ENCODE results near the gene TUBB4B.
A peak's percentile ranks its signal among the peaks of the same experiment; 100 is the strongest.
"Not testable (repeated sequence)": the region's sequence is repeated elsewhere in the genome, so short reads cannot be mapped to it uniquely, and the experiment has no call there.

TUBB4B gene

GRCh38 chr9:137245450-137246421 is 4.6 kb downstream of the TUBB4B start:
- no peak overlapping the region for H3K27ac ChIP-seq

DNA sequence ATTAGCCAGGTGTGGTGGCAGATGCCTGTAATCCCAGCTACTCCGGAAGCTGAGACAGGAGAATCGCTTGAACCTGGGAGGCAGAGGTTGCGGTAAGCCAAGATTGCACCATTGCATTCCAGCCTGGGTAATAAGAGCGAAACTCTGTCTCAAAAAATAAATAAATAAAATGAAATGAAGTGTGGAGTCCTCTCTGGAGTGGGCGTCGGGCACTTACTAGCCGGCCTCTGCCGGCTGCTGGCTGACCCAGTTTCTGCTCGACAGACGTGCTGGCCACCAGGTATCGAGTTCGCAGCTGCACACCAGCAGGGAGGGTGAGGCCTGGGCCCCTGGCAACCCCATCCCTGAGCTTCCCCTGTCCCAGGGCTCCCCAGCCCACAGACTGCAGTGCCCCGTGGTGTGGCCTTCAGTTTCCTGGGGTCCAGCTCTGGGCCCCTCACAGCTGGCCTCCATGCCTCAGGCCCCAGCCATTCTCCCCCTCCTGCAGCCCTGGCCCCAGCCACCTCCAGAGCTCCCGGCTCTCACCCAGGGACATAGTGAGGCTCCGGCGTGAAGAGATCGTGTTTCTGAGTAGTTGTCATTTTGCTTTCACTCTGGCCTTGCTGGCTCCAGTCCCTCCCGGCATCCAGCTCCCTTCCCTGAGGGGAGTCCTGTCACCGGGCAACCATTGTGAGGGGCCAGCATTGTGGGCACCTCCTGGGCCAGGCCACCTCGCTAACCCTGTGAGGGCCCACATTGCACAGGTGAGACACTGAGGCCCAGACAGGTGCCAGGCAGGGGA is 6.2 kb downstream of the TUBB4B start:
- H3K4me3 ChIP-seq, result no peak overlapping the region
- H3K27ac ChIP-seq, result no peak overlapping the region

More at GRCh38 chr9:137245450-137246421, 4.6 kb downstream of the TUBB4B start:
- no peak overlapping the region for H3K4me3 ChIP-seq

DNA sequence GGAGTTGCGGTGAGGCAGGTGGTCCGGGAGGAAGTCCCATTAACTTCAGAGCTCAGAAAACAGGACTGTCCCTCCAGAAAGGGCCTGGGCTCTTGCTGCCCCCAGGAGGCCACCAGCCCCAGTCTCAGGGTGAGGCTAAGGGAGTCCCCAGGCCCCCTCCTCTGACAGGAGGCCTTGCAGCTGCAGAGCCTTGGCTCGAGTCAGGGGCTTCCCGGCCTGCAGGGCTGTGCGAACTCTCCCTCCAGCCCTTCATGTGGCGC is 6.8 kb downstream of the TUBB4B start:
- no peak overlapping the region for H3K27ac ChIP-seq

DNA sequence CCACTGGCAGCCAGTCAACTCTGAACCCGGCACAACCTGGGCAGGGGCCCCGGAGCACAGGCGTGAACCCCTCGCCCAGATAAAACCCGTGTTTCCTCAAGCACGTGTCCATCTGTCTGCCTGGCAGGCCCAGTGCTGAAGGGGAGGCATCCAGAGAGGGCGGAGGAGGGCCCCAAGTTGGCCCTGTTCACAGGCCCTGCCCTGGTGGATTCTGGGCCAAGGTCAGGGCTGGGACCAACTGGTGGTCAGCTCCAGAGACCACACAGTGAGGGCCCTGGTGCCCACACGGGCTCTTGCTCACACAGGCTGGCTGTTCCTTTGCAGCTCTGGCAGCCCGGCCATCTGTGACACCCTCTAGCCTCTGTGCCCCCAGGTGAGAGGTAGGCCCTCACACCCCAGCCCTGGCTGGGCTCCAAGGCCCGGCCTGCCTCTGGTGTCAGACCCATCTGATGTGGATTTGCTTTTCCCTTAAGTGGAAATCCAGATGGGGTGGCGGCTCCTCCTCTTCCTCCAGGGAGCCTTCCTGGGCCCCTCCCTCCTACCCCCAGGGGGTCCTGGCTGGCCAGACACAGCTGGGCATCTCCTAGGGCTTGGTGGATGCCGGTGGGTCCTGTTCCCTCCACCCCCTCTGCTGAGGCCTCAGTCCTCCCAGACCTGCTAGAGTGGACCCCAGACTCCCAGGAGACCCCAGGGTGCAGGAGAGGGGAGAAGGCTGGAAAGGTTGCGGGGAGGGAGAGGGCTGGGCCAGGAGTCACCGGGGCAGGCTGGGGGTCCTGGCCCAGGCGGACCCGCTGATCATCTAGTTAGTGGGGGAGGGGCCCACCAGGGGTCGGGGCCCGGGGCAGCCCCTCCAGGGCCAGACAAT is 9.5 kb downstream of the TUBB4B start:
- Histone ChIP-seq H3K4me3 (no peak overlapping the region), H3K27ac (no peak overlapping the region)

More for the DNA sequence above, 6.8 kb downstream of the TUBB4B start:
- no peak overlapping the region for H3K4me3 ChIP-seq

DNA sequence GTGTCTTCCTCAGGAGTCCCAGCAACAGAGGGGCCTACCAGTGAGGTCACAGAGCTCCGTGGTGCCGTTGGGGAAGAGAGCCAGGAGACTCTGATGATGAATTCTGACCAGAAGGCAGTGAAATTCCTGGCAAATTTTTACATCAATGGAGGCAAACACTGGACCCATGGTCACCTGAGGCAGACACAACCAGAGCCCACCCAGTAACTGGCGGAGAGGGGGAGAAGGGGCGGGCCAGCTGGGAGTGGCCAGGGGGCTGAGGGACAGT is 10.0 kb downstream of the TUBB4B start, which contains the start of gene STPG3:
TSS of gene STPG3 (plus strand) at position 93 of the 268 bp plus-strand sequence. CDS start at position 94, 1 bp downstream.
- no peak within 1 kb of the TSS for H3K4me3 ChIP-seq
- no peak within 1 kb of the TSS for H3K27ac ChIP-seq

DNA sequence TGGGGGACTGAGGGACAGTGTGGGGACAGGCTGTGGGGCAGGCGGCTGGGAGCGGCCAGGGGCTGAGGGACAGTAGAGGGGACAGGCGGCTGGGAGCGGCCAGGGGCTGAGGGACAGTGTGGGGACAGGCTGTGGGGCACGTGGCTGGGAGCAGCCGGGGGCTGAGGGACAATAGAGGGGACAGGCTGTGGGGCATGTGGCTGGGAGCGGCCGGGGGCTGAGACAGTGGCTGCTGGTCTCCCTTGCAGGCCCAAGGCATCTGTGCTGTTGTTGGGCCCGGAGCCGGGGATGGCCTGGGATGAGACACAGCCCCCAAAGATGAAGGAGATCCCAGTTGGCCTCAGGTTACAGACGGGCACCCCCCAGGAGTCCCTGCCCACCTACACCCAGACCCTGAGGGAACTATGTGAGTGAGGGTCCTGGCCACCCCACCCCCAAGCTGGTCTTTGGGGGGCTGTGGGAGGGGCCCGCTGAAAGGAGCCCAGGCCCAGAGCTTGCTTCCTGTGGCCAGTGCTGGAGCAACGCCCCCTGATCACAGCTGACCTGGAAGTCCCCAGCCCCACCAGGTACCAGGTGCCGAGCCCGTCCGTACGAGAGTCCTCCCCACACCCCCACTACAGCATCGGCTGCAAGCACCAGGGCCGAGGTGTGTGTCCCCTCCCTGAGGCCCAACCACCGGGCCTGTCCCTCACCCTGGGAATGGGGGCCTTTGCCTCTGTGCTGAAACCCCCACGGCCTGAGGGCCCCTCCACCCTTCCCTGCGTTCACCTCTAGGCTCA is 10.6 kb downstream of the TUBB4B start:
- Histone ChIP-seq H3K27ac (no peak overlapping the region), H3K4me3 (no peak overlapping the region)

DNA sequence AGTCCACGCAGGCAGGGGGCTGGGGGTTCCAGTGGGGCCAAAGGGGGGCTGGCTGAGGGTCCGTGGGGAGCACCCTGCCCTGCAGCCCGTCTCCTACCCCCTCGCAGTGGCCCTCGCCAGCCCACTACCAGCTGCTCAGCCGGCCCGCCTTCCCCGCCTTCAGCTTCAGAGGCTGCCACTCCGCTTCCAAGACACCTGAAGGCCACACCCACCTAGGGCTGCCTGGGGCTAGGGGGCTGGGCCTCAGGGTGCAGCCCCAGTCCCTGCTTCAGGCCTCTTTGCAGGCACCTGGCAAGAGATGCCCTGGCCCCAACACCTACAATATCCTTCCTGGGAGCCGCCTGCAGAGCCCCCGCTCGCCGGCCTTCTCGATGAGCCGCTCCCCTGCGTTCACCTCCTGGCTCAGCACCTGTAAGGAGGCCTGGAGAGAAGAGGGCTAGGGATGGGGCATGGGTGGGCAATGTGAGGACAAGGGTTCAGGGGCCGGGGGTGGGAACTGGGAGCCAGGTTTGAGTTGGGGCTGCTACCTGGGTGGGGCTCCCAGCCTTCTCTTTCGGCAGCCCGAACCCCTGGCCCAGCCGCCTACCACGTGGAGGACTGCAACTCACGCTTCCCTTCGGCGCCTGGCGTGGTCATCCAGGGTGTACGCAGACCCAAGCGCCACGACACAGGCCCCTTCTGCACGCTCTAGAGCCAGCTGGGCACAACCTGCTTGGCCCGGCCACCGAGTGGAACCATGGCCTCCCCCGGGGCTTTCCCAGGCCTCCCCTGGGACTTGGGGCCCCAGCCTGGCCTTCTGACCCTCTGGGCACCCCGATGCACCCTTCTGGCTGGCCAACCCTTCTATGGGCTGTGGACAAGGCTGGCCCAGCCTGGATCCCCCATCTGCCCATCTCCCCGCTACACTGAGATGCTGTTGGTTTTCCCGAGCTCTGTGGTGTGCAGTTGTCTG is 11.7 kb downstream of the TUBB4B start:
- no peak overlapping the region for H3K27ac ChIP-seq

GRCh38 chr9:137253717-137254623 is 12.9 kb downstream of the TUBB4B start:
- Histone ChIP-seq H3K27ac (peak overlapping the region in 16 of 21 experiments; percentile 75 to 95 (median 84)), H3K4me3 (peak overlapping the region; percentile 73 to 100 (median 99))

More for the DNA sequence above, 11.7 kb downstream of the TUBB4B start:
- H3K4me3 ChIP-seq, result no peak overlapping the region

GRCh38 chr9:137254624-137255447 is 13.7 kb downstream of the TUBB4B start, which contains the start of gene NELFB:
NELFB (plus strand) TSS chr9:137255327.
- Histone ChIP-seq H3K27ac (peak within 1 kb of the TSS; percentile 27 to 95 (median 87)), H3K4me3 (peak within 1 kb of the TSS; percentile 73 to 100 (median 99))

DNA sequence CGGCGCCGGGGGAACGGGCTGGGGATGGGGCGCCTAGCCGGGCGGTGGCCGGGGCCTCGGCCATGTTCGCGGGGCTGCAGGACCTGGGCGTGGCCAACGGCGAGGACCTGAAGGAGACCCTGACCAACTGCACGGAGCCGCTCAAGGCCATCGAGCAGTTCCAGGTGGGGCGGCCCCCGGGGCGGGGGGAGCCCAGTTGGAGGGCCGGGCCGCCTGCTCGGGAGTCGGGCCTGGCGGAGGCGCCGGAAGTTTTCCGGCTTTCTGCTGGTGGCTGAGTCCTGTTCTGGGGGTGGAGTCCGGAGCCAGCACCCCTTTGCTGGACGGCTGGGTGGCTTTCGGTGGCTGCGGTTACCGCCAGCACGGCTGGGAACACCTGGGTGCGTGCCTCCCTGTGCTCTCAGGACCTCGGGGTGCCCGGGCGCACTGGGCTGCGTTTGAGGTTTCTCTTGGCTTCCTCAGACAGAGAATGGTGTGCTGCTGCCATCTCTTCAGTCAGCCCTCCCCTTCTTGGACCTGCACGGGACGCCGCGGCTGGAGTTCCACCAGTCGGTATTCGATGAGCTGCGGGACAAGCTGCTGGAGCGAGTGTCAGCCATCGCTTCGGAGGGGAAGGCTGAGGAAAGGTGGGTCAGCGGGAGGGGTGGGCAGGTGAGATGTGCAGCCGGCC is 14.5 kb downstream of the TUBB4B start:
- Histone ChIP-seq H3K4me3 (peak overlapping the region; percentile 73 to 100 (median 99)), H3K27ac (peak overlapping the region; percentile 27 to 95 (median 87))

- H3K4me3 ChIP-seq, result peak overlapping the region in 6 of 7 experiments; percentile 73 to 100 (median 100)
- peak overlapping the region in 2 of 21 experiments; percentile 89 to 95 for H3K27ac ChIP-seq
Observed at GRCh38 chr9:137256362-137256761, 15.3 kb downstream of the TUBB4B start.

DNA sequence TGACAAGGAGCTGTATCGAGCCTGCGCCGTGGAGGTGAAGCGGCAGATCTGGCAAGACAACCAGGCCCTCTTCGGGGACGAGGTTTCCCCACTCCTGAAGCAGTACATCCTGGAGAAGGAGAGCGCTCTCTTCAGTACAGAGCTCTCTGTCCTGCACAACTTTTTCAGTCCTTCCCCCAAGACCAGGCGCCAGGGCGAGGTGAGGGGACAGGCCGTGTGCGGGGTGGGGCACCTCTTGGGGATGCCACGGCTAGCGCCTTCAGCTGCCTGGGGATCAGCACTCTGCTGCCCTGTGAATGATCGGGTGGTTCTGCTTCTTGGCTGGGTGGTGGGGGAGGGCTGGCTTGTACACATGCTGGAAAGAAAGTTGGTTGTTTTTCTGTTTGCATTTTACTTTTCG is 15.8 kb downstream of the TUBB4B start:
- H3K4me3 ChIP-seq, result no peak overlapping the region
- no peak overlapping the region for H3K27ac ChIP-seq

DNA sequence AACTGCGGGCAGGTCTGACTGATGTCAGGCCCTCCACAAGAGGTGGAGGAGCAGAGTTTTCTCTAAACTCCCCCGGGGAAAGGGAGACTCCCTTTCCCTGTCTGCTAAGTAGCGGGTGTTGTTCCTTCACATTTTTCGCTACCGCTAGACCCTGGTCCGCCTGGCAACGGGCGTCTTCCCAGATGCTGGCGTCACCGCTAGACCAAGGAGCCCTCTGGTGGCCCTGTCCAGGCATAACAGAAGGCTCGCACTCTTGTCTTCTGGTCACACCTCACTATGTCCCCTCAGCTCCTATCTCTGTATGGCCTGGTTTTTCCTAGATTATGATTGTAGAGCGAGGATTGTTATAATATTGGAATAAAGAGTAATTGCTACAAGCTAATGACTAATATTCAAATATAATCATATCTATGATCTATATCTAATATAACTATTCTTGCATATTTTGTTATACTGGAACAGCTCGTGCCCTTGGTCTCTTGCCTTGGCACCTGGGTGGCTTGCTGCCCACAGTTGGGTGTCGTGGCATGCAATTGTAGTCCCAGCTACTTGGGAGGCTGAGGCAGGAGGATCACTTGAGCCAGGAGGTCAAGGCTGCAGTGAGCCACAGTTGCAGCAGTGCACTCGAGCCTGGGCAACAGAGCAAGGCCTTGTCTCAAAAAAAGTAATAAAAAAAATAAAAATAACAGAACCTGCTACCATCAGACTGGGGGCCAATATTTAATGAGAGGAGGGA is 21.3 kb downstream of the TUBB4B start:
- not testable (repeated sequence) for H3K27ac ChIP-seq, H3K4me3 ChIP-seq

- no peak overlapping the region for H3K4me3 ChIP-seq
- H3K27ac ChIP-seq, result no peak overlapping the region
Observed at GRCh38 chr9:137262909-137263285, 21.8 kb downstream of the TUBB4B start.

- no peak overlapping the region for H3K4me3 ChIP-seq
Observed at GRCh38 chr9:137263506-137263905, 22.4 kb downstream of the TUBB4B start.

More at GRCh38 chr9:137263506-137263905, 22.4 kb downstream of the TUBB4B start:
- no peak overlapping the region for H3K27ac ChIP-seq

Measured in skin epidermis (tissue), 12 donors.